Measurements from ENCODE around the gene UQCRC2.

DNA sequence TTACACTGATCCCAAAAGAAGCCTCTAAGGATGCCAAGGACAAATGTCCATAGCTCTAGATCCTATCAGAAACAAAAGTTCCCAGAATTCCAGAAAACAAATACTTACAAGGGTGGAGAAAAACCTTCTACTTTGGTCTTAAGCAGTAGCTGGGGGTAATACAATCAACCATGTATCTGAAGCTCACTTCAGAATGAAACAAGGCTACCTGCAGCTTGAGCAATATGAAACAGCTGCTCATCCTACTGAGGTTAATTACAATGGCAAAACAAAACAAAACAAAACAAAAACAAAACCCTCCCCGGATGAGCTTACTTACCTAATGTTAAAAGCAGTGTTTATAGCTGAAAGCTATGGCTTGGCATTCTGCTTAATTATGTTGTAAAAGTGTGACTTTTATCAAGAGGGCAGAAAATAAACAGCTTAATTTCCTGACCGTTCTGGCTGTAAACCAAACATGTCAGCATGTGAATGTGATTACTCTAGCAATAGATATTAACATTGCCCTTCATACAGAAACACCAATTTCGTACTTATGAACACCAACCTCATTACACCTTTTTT is 37.3 kb downstream of the UQCRC2 start:
- TF ChIP-seq MAX (IDR thresholded peaks at IDR 0.05; ENCODE audit: low read depth) = no peak
- no peak for TF ChIP-seq CTCF (IDR thresholded peaks at IDR 0.05)
- TF ChIP-seq EP300 (IDR thresholded peaks at IDR 0.05; ENCODE audit: borderline replicate concordance in 1 of 2, low read depth in 1 of 2, low read length in 1 of 2) = no peak
- no peak for TF ChIP-seq POLR2AphosphoS5 (IDR thresholded peaks at IDR 0.05; ENCODE audit: low read depth, low read length)
- no peak for TF ChIP-seq MXI1 (IDR thresholded peaks at IDR 0.05; ENCODE audit: low read depth, low read length)
- TF ChIP-seq GABPA (IDR thresholded peaks at IDR 0.05; ENCODE audit: low read depth) = no peak
- TF ChIP-seq TCF12 (IDR thresholded peaks at IDR 0.05) = no peak
- TF ChIP-seq NRF1 (IDR thresholded peaks at IDR 0.05; ENCODE audit: low read depth, low read length) = no peak
- TF ChIP-seq, protein P1, sequence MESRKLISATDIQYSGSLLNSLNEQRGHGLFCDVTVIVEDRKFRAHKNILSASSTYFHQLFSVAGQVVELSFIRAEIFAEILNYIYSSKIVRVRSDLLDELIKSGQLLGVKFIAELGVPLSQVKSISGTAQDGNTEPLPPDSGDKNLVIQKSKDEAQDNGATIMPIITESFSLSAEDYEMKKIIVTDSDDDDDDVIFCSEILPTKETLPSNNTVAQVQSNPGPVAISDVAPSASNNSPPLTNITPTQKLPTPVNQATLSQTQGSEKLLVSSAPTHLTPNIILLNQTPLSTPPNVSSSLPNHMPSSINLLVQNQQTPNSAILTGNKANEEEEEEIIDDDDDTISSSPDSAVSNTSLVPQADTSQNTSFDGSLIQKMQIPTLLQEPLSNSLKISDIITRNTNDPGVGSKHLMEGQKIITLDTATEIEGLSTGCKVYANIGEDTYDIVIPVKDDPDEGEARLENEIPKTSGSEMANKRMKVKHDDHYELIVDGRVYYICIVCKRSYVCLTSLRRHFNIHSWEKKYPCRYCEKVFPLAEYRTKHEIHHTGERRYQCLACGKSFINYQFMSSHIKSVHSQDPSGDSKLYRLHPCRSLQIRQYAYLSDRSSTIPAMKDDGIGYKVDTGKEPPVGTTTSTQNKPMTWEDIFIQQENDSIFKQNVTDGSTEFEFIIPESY (IDR thresholded peaks at IDR 0.05; ENCODE audit: borderline replicate concordance, low read depth) = no peak
- no peak for TF ChIP-seq EZH2phosphoT487 (IDR thresholded peaks at IDR 0.05; ENCODE audit: borderline replicate concordance, low read depth)
- no peak for TF ChIP-seq RCOR1 (IDR thresholded peaks at IDR 0.05; ENCODE audit: low read length)
- no peak for TF ChIP-seq TAF1 (IDR thresholded peaks at IDR 0.05; ENCODE audit: borderline replicate concordance, low read depth, low read length)
- no peak for TF ChIP-seq YY1 (IDR thresholded peaks at IDR 0.05; ENCODE audit: low read depth)
